ENCODE data around the gene MRNIP. TPM values are rescaled to one million over a fixed set of nuclear protein-coding genes. Genes with fewer than 3 reads are reported as not detected.
A peak's percentile ranks its signal among the peaks of the same experiment; 100 is the strongest.

The MRNIP gene, protein sequence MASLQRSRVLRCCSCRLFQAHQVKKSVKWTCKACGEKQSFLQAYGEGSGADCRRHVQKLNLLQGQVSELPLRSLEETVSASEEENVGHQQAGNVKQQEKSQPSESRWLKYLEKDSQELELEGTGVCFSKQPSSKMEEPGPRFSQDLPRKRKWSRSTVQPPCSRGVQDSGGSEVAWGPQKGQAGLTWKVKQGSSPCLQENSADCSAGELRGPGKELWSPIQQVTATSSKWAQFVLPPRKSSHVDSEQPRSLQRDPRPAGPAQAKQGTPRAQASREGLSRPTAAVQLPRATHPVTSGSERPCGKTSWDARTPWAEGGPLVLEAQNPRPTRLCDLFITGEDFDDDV
- 12.1 TPM for total RNA-seq
- long read RNA-seq, full-length matches to known transcripts = 13 of 18 reads
- long read RNA-seq, partial matches to known transcripts = 0 of 18 reads
- long read RNA-seq, other reads (novel, unspliced or antisense) = 5 of 18 reads

DNA sequence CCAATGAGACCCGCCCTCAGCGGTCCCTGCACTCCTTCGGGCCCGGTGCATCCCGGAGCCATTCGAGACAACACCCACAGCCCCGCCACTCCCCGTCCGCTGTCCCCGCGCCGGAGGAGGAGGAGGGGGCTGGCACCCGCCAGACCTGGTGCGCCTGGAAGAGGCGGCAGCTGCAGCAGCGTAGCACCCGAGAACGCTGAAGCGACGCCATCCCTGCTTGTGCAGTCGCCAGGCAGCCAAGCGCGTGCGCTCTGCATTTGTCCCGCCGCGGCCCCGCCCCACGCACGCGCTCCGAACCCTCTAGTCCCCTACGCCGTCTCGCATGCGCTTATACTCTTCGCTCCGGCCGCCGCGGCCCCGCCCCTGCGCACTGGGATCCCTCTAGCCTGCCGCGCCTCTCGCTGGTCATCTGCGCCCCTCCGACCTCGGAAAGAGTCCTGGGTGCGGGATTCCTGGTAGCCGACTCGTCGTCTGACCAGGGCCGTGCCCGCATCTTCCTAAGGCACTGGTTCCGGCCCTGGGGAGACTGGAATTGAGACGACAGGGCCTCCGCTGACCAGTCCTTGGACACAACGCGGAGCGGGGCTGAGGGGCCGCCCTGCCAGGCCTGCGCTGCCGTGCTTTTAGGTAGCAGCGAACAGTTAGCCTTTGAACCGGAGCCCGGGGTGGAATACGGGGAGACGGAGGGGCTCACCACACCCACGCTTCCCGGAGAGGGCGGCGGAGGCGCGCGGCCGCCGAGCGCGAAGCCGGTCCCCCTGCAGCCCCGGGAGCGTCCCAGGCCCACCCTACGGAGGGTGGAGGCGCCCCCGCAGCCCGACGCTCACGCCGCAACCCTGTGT, at the start of gene MRNIP:
Gene MRNIP (minus strand): TSS at position 232 of the 842 bp plus-strand sequence. CDS start 21 bp downstream, at position 211.
- DNase-seq = peak; percentile 99
- intact Hi-C loops (cut with DNase I) = loop anchor here (5.0 kb wide), 1 partner anchor 37 kb away; the partner anchor contains the start of gene SQSTM1

DNA sequence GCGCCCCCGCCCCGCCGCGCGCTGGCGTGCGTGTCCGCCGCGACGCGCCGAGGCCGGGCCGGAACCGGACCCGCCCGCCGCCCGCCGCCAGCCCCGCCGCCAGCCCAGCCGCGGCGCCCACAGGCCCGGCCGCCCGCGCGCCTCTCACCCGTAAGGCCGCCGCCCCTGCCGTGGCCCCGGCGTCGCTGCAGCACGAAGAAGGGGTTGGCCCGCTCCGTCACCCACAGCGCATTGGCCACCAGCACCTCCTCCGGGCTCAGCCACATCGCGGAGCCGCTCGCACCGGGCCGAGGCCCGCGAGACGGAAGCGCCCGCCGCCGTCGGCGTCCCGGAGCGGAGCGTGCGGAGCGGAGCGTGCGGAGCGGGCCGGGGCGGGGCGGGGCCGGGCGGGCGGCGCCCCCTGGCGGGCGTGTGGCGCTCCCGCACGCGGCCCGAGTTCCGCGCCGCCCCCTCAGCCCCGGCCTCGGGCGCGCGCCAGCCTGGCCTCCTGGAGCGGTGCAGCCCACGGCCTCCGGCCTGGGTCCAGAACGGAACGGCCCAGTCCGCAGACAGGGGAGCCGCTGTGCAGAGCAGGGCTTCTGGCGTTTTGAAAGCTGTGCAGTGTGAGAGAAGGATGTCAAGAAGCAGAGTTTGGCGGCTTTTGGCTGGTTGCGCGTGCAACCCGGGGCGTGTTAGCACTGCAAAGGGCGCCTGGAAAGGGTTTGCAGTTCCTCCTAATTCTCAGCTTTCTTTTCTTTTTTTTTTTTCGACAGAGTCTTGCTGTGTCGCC, 49.1 kb upstream of the MRNIP start, which contains the start of gene TBC1D9B:
Gene TBC1D9B (minus strand): TSS at position 342 of the 769 bp plus-strand sequence. CDS start 76 bp downstream, at position 266.
- DNase-seq (peak; percentile 85), ATAC-seq (ENCODE audit: poor library complexity) (peak; percentile 95)
- intact Hi-C loops (cut with DNase I) = loop anchor here (10.0 kb wide), 1 partner anchor 103 kb away; the partner anchor contains the start of gene MGAT4B

More for the DNA sequence above, at the start of gene MRNIP:
- ATAC-seq (ENCODE audit: poor library complexity) = peak; percentile 99

DNA sequence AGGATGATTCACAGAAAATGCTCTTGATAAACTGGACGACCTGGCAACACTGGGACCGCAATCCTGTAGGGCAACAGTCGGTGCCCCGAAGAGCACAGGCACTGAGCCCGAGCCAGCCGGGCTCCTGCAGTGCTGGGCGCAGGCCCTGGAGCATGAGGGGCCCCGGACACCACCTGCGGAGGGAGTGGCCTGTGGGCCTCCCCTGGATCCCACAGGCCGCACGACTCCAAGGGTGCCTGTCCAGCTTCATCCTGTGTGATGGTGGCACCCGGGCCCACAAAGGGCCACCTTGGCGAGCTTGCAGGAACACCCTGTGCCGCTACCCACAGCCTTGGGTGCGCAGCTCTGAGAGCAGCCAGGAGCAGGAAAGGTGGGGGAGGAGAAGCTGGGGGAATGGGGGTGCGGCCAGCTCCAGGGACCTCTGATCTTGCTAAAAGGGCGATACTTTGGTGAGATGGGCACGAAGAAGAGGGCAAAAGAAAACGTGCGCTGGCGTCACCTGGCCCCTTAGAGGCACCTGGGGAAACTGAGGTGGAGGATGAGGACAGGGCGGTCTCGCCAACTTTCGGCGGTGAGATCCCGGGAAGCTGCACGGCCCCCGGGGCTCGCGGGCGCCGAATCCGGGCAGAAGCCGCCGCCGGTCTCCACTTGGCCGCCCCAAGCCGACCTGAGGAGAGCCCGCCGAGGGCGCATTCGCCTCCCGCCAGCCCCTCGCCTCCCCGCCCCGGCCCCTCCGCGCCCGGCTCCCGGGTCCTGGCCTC, 48.4 kb upstream of the MRNIP start:
- intact Hi-C loops (cut with DNase I) = loop anchor here (10.0 kb wide), 1 partner anchor 102 kb away; the partner anchor contains the start of gene MGAT4B
- ATAC-seq (ENCODE audit: poor library complexity) = peak; percentile 7
- peak; percentile 53 for DNase-seq

DNA sequence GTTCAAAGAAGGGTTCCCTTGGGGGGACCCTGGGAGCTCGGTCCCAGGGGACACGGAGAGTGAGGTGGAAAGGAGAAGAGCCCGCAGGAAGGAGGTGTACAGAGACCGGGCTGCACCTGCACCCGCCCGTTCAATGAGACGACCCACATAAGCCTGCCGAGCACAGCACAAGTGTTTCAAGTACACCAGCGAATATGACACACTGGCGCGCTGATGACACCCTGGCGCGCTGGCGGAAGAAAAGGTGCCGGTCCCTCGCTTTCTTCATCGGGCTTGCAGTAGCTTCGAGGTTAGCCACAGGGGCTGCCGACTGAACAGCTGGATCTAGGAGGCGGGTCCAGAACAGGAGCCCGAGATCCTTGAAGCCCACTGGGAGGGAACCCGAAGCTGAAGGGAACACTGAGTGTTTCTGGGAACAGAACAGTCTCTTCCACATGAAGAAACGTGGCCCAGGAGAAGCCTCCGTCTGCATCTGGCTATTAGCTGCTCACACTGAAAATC, 47.7 kb upstream of the MRNIP start:
- ATAC-seq (ENCODE audit: poor library complexity) (no peak), DNase-seq (no peak)
- intact Hi-C loops (cut with DNase I) = loop anchor here (10.0 kb wide), 1 partner anchor 102 kb away; the partner anchor contains the start of gene MGAT4B

DNA sequence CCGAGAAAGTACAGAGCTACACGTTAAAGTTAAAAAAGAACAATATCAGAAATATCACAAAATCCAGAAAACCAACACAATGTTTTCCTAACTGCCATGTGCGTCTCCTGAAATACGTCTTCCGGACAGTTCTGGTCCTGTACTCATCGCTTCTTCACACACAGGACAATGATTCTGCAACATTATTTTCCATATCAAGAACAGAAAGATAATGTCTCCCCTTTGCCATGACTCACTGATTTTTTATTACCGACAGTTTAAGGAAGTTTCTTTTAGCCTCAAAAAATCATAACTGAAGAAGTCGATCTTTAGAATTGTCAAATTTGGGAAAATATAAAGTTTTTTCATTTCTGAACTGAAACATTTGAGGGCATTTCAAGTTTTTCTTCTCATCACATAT, 46.5 kb upstream of the MRNIP start:
- intact Hi-C loops (cut with DNase I) = loop anchor here (10.0 kb wide), 1 partner anchor 100 kb away; the partner anchor contains the start of gene MGAT4B
- DNase-seq (no peak), ATAC-seq (ENCODE audit: poor library complexity) (no peak)

DNA sequence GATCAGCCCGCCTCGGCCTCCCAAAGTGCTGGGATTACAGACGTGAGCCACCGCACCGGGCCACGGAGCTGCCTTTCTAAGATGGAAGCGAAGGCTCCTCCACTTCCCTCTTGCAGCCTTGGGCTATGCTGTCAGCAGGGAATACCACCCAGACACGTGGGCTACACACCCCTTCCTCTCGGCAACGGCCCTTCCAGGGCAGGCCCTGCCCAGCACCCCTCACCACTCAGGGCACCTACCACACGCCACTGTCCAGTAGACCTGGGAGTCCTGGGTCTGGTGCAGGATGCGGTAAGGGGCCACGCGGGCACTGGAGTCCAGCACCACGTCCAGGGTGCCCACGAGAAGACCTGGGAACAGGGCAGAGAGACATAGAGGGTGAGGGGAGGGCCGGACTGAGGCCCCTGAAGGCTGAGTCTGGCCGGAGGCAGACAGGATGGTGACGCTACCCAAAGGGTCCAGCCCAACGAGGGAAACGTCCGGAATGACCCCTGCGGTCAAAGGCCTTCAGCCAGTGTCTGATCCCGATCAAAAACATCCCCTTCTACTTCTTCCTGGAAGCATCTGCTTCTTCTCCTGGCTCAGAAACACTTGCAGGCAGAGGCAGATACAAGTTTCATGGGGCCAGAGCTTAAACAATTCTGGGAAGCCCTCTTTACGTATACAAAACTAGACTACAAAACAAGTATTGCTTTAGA, 46.0 kb upstream of the MRNIP start:
- ATAC-seq (ENCODE audit: poor library complexity) = no peak
- intact Hi-C loops (cut with DNase I) = loop anchor here (10.0 kb wide), 1 partner anchor 100 kb away; the partner anchor contains the start of gene MGAT4B

DNA sequence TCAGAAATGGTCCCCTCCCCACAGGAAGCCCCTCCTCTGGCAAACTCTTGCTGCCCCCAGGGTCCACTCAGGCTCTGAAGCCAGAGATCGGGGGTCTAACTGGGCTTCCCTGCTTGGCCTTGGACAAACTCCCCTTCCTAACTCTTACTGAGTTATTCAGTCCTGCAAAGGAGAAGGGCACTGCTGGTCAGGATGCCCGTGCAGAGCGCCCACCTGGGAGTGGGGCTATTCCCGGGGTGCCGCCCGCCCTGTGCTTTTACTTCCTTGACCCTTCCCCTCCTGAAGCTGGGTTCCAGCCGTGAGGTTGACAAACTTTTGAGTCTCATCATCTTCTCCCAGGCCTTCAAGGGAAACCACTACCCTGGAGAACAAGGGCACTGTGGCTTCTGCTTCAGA, 44.1 kb upstream of the MRNIP start:
- ATAC-seq (ENCODE audit: poor library complexity) = no peak
- DNase-seq = no peak
- intact Hi-C loops (cut with DNase I) = loop anchor here (10.0 kb wide), 1 partner anchor 98 kb away; the partner anchor contains the start of gene MGAT4B

More for the DNA sequence above, 46.0 kb upstream of the MRNIP start:
- DNase-seq = no peak

DNA sequence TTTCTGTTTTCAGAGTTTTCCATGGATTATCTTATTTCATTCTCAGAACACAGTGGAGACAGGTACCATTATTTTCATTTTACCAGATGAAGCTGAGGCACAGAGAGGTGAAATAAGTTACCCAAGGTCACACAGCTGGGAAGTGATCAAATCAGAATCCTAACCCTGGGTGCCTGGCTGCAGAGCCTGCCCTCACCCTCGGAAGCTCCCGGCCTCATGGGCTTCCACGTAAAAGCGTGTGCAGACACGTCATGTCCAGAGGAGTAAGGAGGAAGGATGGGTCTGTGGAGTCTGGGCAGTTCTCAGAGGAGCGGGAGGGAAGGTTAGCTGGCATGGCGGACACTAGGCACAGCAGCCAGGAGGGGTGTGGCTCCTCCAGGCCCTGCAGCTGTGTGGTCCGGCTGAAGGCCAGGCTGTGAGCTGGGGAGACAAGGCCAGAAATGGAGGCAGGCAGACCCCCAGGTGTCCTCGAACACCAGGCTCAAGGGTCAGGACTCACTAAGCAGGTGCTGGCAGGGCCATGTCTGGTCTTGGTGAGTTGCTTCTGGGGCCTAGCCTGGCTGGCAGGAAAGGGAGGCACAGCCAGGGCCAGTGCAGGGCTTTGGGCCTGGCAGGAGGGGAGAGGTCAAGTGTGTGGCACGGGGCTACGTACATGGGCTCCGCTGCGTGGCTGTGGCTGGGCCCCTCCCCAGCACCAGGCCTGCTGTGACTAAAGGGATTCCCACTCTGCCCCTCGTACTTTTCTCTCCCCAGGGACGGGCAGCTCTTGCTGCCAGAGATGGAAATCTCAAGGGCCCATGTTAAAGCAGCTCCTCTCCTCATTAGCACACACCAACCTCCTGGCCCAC, 43.5 kb upstream of the MRNIP start:
- DNase-seq = no peak
- intact Hi-C loops (cut with DNase I) = loop anchor here (10.0 kb wide), 1 partner anchor 97 kb away; the partner anchor contains the start of gene MGAT4B
- no peak for ATAC-seq (ENCODE audit: poor library complexity)

DNA sequence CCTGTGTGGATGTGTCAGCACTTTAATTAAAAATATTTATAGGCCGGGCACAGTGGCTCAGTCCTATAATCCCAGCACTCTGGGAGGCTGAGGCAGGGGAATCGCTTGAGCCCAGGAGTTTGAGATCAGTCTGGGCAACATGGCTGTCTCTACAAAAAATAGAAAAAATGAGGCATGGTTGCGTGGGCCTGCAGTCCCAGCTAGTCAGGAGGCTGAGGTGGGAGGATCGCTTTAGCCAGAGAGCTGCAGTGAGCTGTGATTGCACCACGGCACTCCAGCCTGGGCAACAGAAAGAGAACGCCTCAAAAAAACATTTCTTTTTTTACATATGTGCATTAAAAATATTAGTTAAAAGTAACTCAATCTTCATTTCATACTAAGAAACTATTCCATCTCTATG, 42.8 kb upstream of the MRNIP start:
- intact Hi-C loops (cut with DNase I) = loop anchor here (10.0 kb wide), 1 partner anchor 97 kb away; the partner anchor contains the start of gene MGAT4B
- no peak for ATAC-seq (ENCODE audit: poor library complexity)

DNA sequence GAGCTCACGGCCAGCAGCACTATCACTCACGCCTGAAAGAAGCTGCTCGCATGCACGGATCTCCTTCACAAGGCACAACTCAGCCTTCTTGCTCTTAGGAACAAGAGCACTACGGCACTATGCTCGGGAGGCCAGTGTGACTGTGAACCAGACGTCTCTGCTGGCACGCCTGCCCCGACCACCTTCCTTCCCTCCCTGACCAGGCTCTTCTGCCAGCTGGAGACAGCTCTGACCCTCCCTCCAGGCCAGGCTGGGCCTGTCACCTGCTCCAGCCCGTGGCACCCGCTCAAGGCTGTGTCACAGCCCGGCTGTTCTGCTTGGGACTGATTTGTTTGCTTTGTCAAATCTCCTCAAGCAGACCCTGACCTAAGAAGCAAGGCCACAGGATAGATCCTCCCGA, 42.1 kb upstream of the MRNIP start:
- intact Hi-C loops (cut with DNase I) = loop anchor here (10.0 kb wide), 1 partner anchor 96 kb away; the partner anchor contains the start of gene MGAT4B
- no peak for DNase-seq
- ATAC-seq (ENCODE audit: poor library complexity) = no peak

More for the DNA sequence above, 42.8 kb upstream of the MRNIP start:
- DNase-seq = no peak

DNA sequence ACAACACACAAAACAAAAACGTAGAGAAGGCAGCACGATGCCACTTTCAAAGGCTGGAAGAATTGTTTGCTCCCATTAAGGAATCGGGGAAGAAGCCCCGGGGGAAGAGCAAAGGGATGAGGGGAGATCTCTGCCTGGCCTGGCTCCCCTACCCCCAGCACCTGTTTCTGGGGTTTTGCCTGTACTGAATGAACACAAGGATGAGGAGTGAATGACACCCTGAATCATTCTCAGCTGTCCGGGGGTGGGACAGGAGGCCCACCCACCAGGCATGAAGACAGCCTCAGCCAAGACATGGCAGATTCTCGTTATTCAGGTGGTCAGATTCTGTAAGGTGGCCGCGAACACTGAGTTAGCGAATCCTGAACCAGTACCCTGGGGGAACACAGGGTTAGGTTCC, 41.6 kb upstream of the MRNIP start:
- DNase-seq = no peak
- intact Hi-C loops (cut with DNase I) = loop anchor here (10.0 kb wide), 1 partner anchor 95 kb away; the partner anchor contains the start of gene MGAT4B

DNA sequence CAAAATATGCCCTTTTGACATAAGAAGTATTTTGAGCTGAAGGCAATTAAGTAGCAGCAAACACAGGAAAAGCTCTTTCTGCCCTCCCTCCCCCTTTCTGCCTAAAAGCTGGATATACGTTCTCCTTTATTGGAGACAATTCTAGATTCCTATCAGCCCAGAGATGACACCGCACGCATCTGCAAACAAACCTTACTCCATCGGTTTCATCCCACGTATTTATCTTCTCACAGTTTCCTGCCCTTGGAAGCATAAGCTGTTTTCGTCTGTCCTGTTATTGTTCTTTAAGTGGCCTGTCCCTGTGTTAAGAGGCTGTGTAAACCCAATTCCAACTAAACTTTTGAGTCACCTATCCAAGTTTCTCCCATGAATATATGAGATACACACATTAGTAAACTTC, 37.2 kb upstream of the MRNIP start:
- intact Hi-C loops (cut with DNase I) = no loop called here
- DNase-seq = no peak
- ATAC-seq (ENCODE audit: poor library complexity) = no peak

More for the DNA sequence above, 41.6 kb upstream of the MRNIP start:
- ATAC-seq (ENCODE audit: poor library complexity) = no peak

DNA sequence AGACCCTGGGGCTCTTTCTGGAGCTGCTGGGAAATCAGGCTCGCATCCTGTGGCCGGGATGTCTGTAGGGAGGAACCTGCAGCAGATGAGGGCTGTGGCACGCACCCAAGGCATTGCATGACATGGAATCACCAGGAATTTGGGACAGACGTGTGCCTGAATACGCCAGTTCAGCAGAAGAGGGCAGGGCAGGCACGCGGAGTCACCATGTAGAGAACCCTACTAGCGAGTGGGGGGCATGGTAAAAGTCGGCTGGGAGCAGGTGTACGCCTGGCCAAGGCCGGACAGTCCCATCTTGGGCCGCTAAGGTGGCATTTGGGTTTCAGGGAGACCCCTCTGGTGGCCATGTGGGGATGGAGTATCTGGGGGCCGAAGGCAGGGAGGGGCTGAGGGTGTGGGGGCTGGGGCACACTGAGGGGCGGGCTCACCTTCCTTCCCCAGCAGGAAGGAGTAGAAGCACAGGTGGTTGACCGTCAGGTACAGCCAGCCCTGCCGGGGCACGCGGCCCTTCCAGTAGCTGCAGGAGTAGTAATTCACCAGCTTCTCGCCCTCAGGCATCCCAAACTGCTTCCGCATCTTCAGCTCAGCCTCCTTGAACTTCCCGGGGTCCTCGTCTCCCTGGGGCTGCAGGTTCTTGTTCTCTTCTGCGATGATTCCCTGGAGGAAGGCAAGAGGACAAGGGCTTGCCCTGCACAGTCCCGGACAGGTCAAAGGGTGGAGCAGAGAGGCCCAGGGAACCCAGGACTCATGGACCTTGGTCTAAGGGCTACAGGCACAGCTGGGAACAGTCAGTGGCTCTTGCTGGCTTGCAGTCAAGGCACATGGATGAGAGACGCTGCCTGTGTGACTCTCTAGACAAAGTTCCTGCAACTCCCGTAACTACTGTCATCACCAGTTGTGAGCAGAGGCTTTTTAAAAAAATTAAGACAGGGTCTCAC, 35.6 kb upstream of the MRNIP start:
- DNase-seq (no peak), ATAC-seq (ENCODE audit: poor library complexity) (no peak)
- intact Hi-C loops (cut with DNase I) = no loop called here
